ENCODE results near the gene HEXA. TPM values are rescaled to one million over a fixed set of nuclear protein-coding genes. Genes with fewer than 3 reads are reported as not detected.

Gene HEXA
- total RNA-seq, 1 donor from 2014 or later = 145 TPM

DNA sequence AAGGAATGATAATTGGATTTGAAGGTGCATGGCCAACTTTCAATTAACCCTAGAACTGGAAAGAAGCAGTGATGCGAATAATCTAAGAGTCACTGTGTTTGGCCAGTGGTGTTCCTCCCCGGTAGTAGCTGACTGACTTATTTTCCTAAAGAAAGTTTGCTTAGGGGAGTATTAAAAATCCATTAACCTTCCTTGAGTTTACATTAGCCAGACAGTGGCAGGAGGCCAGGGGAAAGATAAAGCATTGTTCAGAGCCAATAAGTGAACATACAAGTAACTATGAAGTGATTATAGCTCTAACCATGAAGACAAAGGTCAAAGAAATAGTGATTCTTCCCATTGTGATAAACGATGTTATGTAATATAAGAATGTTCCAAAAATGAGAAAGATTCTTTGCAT lies 13.4 kb upstream of the HEXA start:
- Histone ChIP-seq H3K27me3 (ENCODE audit: insufficient read depth, low read length) (peaks cover 17% of the 10 kb centered on the region), H2AFZ (ENCODE audit: low read depth, low read length) (no peak overlapping the region), H3K4me3 (ENCODE audit: insufficient read depth, low read depth, low read length) (no peak overlapping the region), H3K4me1 (ENCODE audit: insufficient read depth, low read length) (no peaks in the 10 kb centered on the region), H3K4me2 (ENCODE audit: low read length) (no peak overlapping the region), H3K9me3 (ENCODE audit: insufficient read depth, low read depth, low read length) (no peaks in the 10 kb centered on the region), H3K36me3 (ENCODE audit: insufficient read depth, low read length) (no peaks in the 10 kb centered on the region), H3K79me2 (ENCODE audit: insufficient read depth, low read length) (no peaks in the 10 kb centered on the region), H4K20me1 (ENCODE audit: insufficient read depth, low read length) (no peaks in the 10 kb centered on the region), H3K9ac (ENCODE audit: low read length) (no peak overlapping the region), H3K27ac (ENCODE audit: low read depth, low read length) (no peak overlapping the region)
- DNase-seq (ENCODE audit: low read depth) (peak; percentile 39), FAIRE-seq (no peak)
- peaks cover 55% of the 10 kb centered on the region for H3K27me3 Mint-ChIP-seq (ENCODE audit: low read depth, unreplicated experiment)
- H3K9me3 Mint-ChIP-seq (ENCODE audit: unreplicated experiment) = peaks cover 2% of the 10 kb centered on the region
- H3K27ac Mint-ChIP-seq (ENCODE audit: unreplicated experiment) = no peak overlapping the region
- TF ChIP-seq, protein P1, sequence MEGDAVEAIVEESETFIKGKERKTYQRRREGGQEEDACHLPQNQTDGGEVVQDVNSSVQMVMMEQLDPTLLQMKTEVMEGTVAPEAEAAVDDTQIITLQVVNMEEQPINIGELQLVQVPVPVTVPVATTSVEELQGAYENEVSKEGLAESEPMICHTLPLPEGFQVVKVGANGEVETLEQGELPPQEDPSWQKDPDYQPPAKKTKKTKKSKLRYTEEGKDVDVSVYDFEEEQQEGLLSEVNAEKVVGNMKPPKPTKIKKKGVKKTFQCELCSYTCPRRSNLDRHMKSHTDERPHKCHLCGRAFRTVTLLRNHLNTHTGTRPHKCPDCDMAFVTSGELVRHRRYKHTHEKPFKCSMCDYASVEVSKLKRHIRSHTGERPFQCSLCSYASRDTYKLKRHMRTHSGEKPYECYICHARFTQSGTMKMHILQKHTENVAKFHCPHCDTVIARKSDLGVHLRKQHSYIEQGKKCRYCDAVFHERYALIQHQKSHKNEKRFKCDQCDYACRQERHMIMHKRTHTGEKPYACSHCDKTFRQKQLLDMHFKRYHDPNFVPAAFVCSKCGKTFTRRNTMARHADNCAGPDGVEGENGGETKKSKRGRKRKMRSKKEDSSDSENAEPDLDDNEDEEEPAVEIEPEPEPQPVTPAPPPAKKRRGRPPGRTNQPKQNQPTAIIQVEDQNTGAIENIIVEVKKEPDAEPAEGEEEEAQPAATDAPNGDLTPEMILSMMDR (IDR thresholded peaks at IDR 0.05; ENCODE audit: insufficient read depth, low read depth, low read length) = no peak
- TF ChIP-seq EZH2 (IDR thresholded peaks at IDR 0.05; ENCODE audit: insufficient read depth, low read length) = no peak
- no peaks in the 10 kb centered on the region for H3K36me3 Mint-ChIP-seq (ENCODE audit: low read depth, unreplicated experiment)
- H3K4me1 Mint-ChIP-seq (ENCODE audit: low read depth, unreplicated experiment) = no peaks in the 10 kb centered on the region
- no peak overlapping the region for H3K4me3 Mint-ChIP-seq (ENCODE audit: unreplicated experiment)

DNA sequence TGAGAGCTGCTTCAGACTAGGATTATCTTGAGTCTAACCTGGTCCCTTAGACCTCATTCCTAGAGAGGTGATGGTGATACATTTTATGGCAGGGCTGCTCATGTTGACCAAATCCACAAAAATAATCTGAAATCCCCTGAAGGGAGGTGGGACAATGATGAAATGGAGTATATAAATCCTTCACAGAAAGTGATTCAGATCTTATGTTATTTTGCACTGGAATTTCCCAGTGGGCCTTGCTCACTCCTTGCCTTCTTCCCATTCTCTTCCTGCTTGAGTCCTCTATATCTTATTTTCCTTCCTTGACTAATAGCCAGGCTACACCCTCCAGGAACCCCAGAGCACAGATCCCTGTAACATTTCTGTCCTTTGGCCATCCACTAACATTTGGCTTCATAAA lies 11.9 kb upstream of the HEXA start:
- TF ChIP-seq EZH2 (IDR thresholded peaks at IDR 0.05; ENCODE audit: insufficient read depth, low read length) = no peak
- TF ChIP-seq, protein P1 (IDR thresholded peaks at IDR 0.05; ENCODE audit: insufficient read depth, low read depth, low read length) = no peak
- Histone ChIP-seq H2AFZ (ENCODE audit: low read depth, low read length) (no peak overlapping the region), H3K9ac (ENCODE audit: low read length) (no peak overlapping the region), H3K27ac (ENCODE audit: low read depth, low read length) (no peak overlapping the region), H4K20me1 (ENCODE audit: insufficient read depth, low read length) (no peaks in the 10 kb centered on the region), H3K79me2 (ENCODE audit: insufficient read depth, low read length) (no peaks in the 10 kb centered on the region), H3K4me2 (ENCODE audit: low read length) (no peak overlapping the region), H3K4me3 (ENCODE audit: insufficient read depth, low read depth, low read length) (no peak overlapping the region), H3K36me3 (ENCODE audit: insufficient read depth, low read length) (no peaks in the 10 kb centered on the region), H3K4me1 (ENCODE audit: insufficient read depth, low read length) (no peaks in the 10 kb centered on the region), H3K9me3 (ENCODE audit: insufficient read depth, low read depth, low read length) (no peaks in the 10 kb centered on the region), H3K27me3 (ENCODE audit: insufficient read depth, low read length) (peaks cover 28% of the 10 kb centered on the region)
- Mint-ChIP-seq H3K27me3 (ENCODE audit: low read depth, unreplicated experiment) (peaks cover 64% of the 10 kb centered on the region), H3K4me3 (ENCODE audit: unreplicated experiment) (no peak overlapping the region), H3K27ac (ENCODE audit: unreplicated experiment) (no peak overlapping the region), H3K36me3 (ENCODE audit: low read depth, unreplicated experiment) (no peaks in the 10 kb centered on the region), H3K4me1 (ENCODE audit: low read depth, unreplicated experiment) (no peaks in the 10 kb centered on the region), H3K9me3 (ENCODE audit: unreplicated experiment) (peaks cover 3% of the 10 kb centered on the region)
- FAIRE-seq (no peak), DNase-seq (ENCODE audit: low read depth) (no peak)

DNA sequence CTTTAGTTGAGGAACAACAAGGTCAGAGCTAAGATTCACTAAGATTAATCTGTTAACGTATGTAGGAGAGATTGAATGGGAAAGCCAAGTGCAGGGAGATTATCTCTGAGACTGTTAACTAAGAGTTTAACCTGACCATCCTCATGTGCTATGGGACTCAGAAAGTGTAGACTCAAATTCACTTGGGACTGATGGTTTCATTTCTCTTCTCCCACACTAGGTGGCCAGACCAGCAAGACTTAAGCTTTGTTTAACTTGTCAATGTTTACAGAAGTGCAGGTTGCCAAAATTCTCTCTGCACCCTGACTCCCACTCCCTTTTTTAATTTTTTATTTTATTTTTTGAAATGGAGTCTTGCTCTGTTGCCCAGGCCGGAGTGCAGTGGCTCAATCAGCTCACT lies 6.3 kb upstream of the HEXA start:
- Histone ChIP-seq H3K9me3 (ENCODE audit: insufficient read depth, low read depth, low read length) (no peaks in the 10 kb centered on the region), H3K36me3 (ENCODE audit: insufficient read depth, low read length) (no peaks in the 10 kb centered on the region), H2AFZ (ENCODE audit: low read depth, low read length) (no peak overlapping the region), H4K20me1 (ENCODE audit: insufficient read depth, low read length) (no peaks in the 10 kb centered on the region), H3K4me3 (ENCODE audit: insufficient read depth, low read depth, low read length) (no peak overlapping the region), H3K4me1 (ENCODE audit: insufficient read depth, low read length) (no peaks in the 10 kb centered on the region), H3K4me2 (ENCODE audit: low read length) (no peak overlapping the region), H3K27ac (ENCODE audit: low read depth, low read length) (no peak overlapping the region), H3K27me3 (ENCODE audit: insufficient read depth, low read length) (peaks cover 32% of the 10 kb centered on the region), H3K9ac (ENCODE audit: low read length) (no peak overlapping the region), H3K79me2 (ENCODE audit: insufficient read depth, low read length) (no peaks in the 10 kb centered on the region)
- DNase-seq (ENCODE audit: low read depth) (no peak), FAIRE-seq (no peak)
- Mint-ChIP-seq H3K27me3 (ENCODE audit: low read depth, unreplicated experiment) (peaks cover 35% of the 10 kb centered on the region), H3K9me3 (ENCODE audit: unreplicated experiment) (peaks cover 3% of the 10 kb centered on the region), H3K36me3 (ENCODE audit: low read depth, unreplicated experiment) (no peaks in the 10 kb centered on the region), H3K4me1 (ENCODE audit: low read depth, unreplicated experiment) (no peaks in the 10 kb centered on the region), H3K4me3 (ENCODE audit: unreplicated experiment) (no peak overlapping the region), H3K27ac (ENCODE audit: unreplicated experiment) (no peak overlapping the region)
- TF ChIP-seq, protein P1 (IDR thresholded peaks at IDR 0.05; ENCODE audit: insufficient read depth, low read depth, low read length) = no peak
- no peak for TF ChIP-seq EZH2 (IDR thresholded peaks at IDR 0.05; ENCODE audit: insufficient read depth, low read length)

Measured in astrocyte (in vitro differentiated cells and primary cell).